SK-N-SH (cell line): Measurements from ENCODE around the gene TMX1. TPM values are rescaled to one million over a fixed set of nuclear protein-coding genes. Genes with fewer than 3 reads are reported as not detected.
A peak's percentile ranks its signal among the peaks of the same experiment; 100 is the strongest.

Experiments
- CTCF ChIA-PET: fragments of 300-600, 350-600 bp; formaldehyde crosslinking; extraction: SDS; loops from one replicate; lab custom pipeline; 2021; lab: Yijun Ruan, JAX
- POLR2A ChIA-PET: fragments of 350-600 bp; sonication (Branson Sonifier 250); formaldehyde crosslinking; extraction: SDS; loops from one replicate; lab custom pipeline; 2020; ENCODE audit warnings: antibody characterized with exemption, inconsistent platforms; lab: Yijun Ruan, JAX
- DNase-seq: peaks from one replicate; pipeline ENCODE4 v3.0.0; 2012
- H2AFZ ChIP-seq: fragments of 200-600 bp; sonication (generic); 2 replicates; pipeline ENCODE4 v1.8.1; 2016; ENCODE audit warnings: antibody characterized with exemption, mild to moderate bottlenecking, low read depth
- H3F3A ChIP-seq: fragments of 200-600 bp; sonication (generic); replicated peaks from 2 replicates; pipeline ENCODE3; 2016; ENCODE audit warnings: antibody characterized with exemption, mild to moderate bottlenecking; ENCODE audit not compliant: insufficient read depth
- H3K27ac ChIP-seq, 2 experiments: fragments of 200-500 bp in 1 of 2; fragments of 200-600 bp in 1 of 2; sonication (Bioruptor generic) in 1 of 2; sonication (generic), shearing (Covaris generic) in 1 of 2; 2 replicates each; pipeline versions ENCODE4 v1.5.1 to v1.6.1; 2014 to 2016; ENCODE audit warnings: low read depth in 2 of 2, inconsistent platforms in 1 of 2, low read length in 1 of 2, mild to moderate bottlenecking in 1 of 2, mixed read lengths in 1 of 2
- H3K27me3 ChIP-seq: fragments of 200-600 bp; sonication (generic), shearing (Covaris generic); 2 replicates; pipeline ENCODE4 v1.6.1; 2016; ENCODE audit warnings: mixed run types; ENCODE audit not compliant: insufficient read depth
- H3K36me3 ChIP-seq, 2 experiments: fragments of 200-500 bp in 1 of 2; fragments of 200-600 bp in 1 of 2; sonication (Bioruptor generic) in 1 of 2; sonication (generic) in 1 of 2; replicated peaks in 1 of 2; 2 replicates each; pipeline versions ENCODE3 to v1.5.1; 2014 to 2016; ENCODE audit warnings: low read length in 1 of 2, mild to moderate bottlenecking in 1 of 2; ENCODE audit not compliant: insufficient read depth in 2 of 2, control insufficient read depth in 1 of 2
- H3K4me1 ChIP-seq, 2 experiments: fragments of 200-500 bp in 1 of 2; fragments of 200-600 bp in 1 of 2; sonication (Bioruptor generic) in 1 of 2; sonication (generic), shearing (Covaris generic) in 1 of 2; 2 replicates each; pipeline versions ENCODE4 v1.5.1 to v1.6.1; 2014 to 2016; ENCODE audit warnings: low read depth in 1 of 2, low read length in 1 of 2, mixed run types in 1 of 2; ENCODE audit not compliant: insufficient read depth in 2 of 2, control insufficient read depth in 1 of 2
- H3K4me2 ChIP-seq: fragments of 200-600 bp; sonication (generic), shearing (Covaris generic); 2 replicates; pipeline ENCODE4 v1.6.1; 2017; ENCODE audit warnings: mixed run types
- H3K4me3 ChIP-seq, 2 experiments: fragments of 200-500 bp in 1 of 2; fragments of 200-600 bp in 1 of 2; sonication (Bioruptor generic) in 1 of 2; sonication (generic), shearing (Covaris generic) in 1 of 2; 2 replicates each; pipeline versions ENCODE4 v1.5.1 to v1.8.1; 2014 to 2016; ENCODE audit warnings: low read depth in 2 of 2, inconsistent platforms in 1 of 2, low read length in 1 of 2, mild to moderate bottlenecking in 1 of 2, mixed read lengths in 1 of 2, moderate library complexity in 1 of 2
- H3K79me2 ChIP-seq: fragments of 200-600 bp; sonication (generic); 2 replicates; pipeline ENCODE4 v1.8.1; 2017; ENCODE audit warnings: mild to moderate bottlenecking; ENCODE audit not compliant: insufficient read depth
- H3K9ac ChIP-seq: fragments of 200-600 bp; sonication (generic); 2 replicates; pipeline ENCODE4 v1.6.1; 2017; ENCODE audit warnings: mixed run types
- H3K9me2 ChIP-seq: fragments of 200-600 bp; sonication (generic); 2 replicates; pipeline ENCODE4 v1.6.1; 2017; ENCODE audit warnings: mixed run types
- H3K9me3 ChIP-seq: fragments of 200-600 bp; sonication (generic); 2 replicates; pipeline ENCODE4 v1.6.1; 2017; ENCODE audit warnings: mixed run types, mild to moderate bottlenecking, moderate library complexity
- H4K20me1 ChIP-seq: fragments of 200-600 bp; sonication (generic); 2 replicates; pipeline ENCODE4 v1.6.1; 2017; ENCODE audit warnings: mild to moderate bottlenecking, mixed run types; ENCODE audit not compliant: insufficient read depth
- CHD2 ChIP-seq: fragments of 150-350 bp; IDR thresholded peaks from 2 replicates; pipeline ENCODE4 v1.6.1; 2018; ENCODE audit warnings: low read length; ENCODE audit not compliant: partially characterized antibody
- ELF1 ChIP-seq: IDR thresholded peaks from 2 replicates; pipeline ENCODE4 v1.4.0; 2012
- FOSL2 ChIP-seq: IDR thresholded peaks from 2 replicates; pipeline ENCODE4 v1.4.0; 2012; ENCODE audit warnings: low read depth, mild to moderate bottlenecking, moderate library complexity, borderline replicate concordance
- FOXJ3 ChIP-seq: sonication (generic); formaldehyde crosslinking; IDR thresholded peaks from 2 replicates; pipeline ENCODE4 v1.5.1; 2020; ENCODE audit warnings: mild to moderate bottlenecking, missing genetic modification reagents
- FOXM1 ChIP-seq: IDR thresholded peaks from 2 replicates; pipeline ENCODE4 v1.4.0; 2012; ENCODE audit warnings: low read depth, mild to moderate bottlenecking
- GATA2 ChIP-seq: sonication (generic); formaldehyde crosslinking; IDR thresholded peaks from 2 replicates; pipeline ENCODE4 v1.5.0; 2020; ENCODE audit warnings: mild to moderate bottlenecking, missing genetic modification reagents
- IRF3 ChIP-seq: fragments of 150-350 bp; IDR thresholded peaks from 2 replicates; pipeline ENCODE4 v1.6.1; 2016; ENCODE audit warnings: mild to moderate bottlenecking, low read depth, low read length
- JUND ChIP-seq: IDR thresholded peaks from 2 replicates; pipeline ENCODE4 v1.4.0; 2012
- MXI1 ChIP-seq: IDR thresholded peaks from 2 replicates; pipeline ENCODE4 v1.6.1; 2012; ENCODE audit warnings: mild to moderate bottlenecking, low read depth, low read length, improper control_type of control experiment
- PBX3 ChIP-seq: IDR thresholded peaks from 2 replicates; pipeline ENCODE4; 2012
- RXRA ChIP-seq: IDR thresholded peaks from 2 replicates; pipeline ENCODE4 v1.4.0; 2012; ENCODE audit warnings: low read depth, mild to moderate bottlenecking, borderline replicate concordance
- SIN3A ChIP-seq: IDR thresholded peaks from 2 replicates; pipeline ENCODE4 v1.6.1; 2012; ENCODE audit warnings: low read depth, mild to moderate bottlenecking, low read length, moderate library complexity, borderline replicate concordance
- SMC3 ChIP-seq: IDR thresholded peaks from 2 replicates; pipeline ENCODE4 v1.6.1; 2012; ENCODE audit warnings: low read depth, low read length, improper control_type of control experiment
- TAF1 ChIP-seq: IDR thresholded peaks from 2 replicates; pipeline ENCODE4 v1.6.1; 2012; ENCODE audit warnings: low read depth, mild to moderate bottlenecking, low read length, moderate library complexity, borderline replicate concordance
- TEAD4 ChIP-seq: IDR thresholded peaks from 2 replicates; pipeline ENCODE4 v1.4.0; 2012; ENCODE audit warnings: mild to moderate bottlenecking, borderline replicate concordance; ENCODE audit not compliant: insufficient read depth
- USF2 ChIP-seq: fragments of 150-350 bp; IDR thresholded peaks from 2 replicates; pipeline ENCODE4 v1.6.1; 2017; ENCODE audit warnings: antibody characterized with exemption, low read length, low read depth, borderline replicate concordance
- polyA plus RNA-seq, 3 experiments: library from polyadenylated mRNA; depleted of rRNA; stranded (reverse); fragments of >200 nt; gene quantifications; 2 replicates each; pipeline ENCODE4 v1.2.3, GENCODE V29; 2012
- TF ChIP-seq, protein P1 (sequence below): fragments of 200-600 bp; sonication (generic); IDR thresholded peaks from 2 replicates; pipeline ENCODE4 v1.6.1; 2017; ENCODE audit warnings: antibody characterized with exemption, mild to moderate bottlenecking, moderate library complexity

Gene TMX1
- polyA plus RNA-seq, 1 of the 3 experiments (the other 2 are of a cell fraction): 16.1 TPM

- TF ChIP-seq IRF3 (no peak), USF2 (no peak), SIN3A (no peak), CHD2 (no peak)
- TF ChIP-seq, all 33 proteins: peak for 7
Observed at GRCh38 chr14:51283402-51284085, 43.5 kb downstream of the TMX1 start (continued).

- ChIA-PET POLR2A (no interaction called here), CTCF (interaction anchor here (0.5 to 13.8 kb wide), 57 partner anchors 9 to 848 kb away, joined by 3 to 460 read pairs (median 5); partner anchors contain the start of gene FRMD6)
- Histone ChIP-seq H3K79me2 (no peaks in the 10 kb centered on the region), H3K9ac (no peak overlapping the region), H4K20me1 (no peaks in the 10 kb centered on the region), H3K36me3 (no peaks in the 10 kb centered on the region), H3K4me3 (no peak overlapping the region), H3K9me3 (no peaks in the 10 kb centered on the region), H3K27ac (peak overlapping the region; percentile 64 to 75), H3K9me2 (no peaks in the 10 kb centered on the region), H3K4me2 (no peak overlapping the region), H2AFZ (no peak overlapping the region), H3F3A (peaks cover 6% of the 10 kb centered on the region), H3K4me1 (peaks cover 4% of the 10 kb centered on the region in 2 experiments; a peak in 3 of 4 replicates), H3K27me3 (no peaks in the 10 kb centered on the region)
- TF ChIP-seq TEAD4 (no peak), GATA2 (CRISPR knock-in tag) (no peak), RXRA (no peak), MXI1 (no peak), JUND (no peak), SMC3 (no peak), TAF1 (no peak), FOSL2 (0 out of 2 replicates have a peak, but pooled peaks have one; percentile 9), FOXM1 (no peak), USF2 (no peak), PBX3 (peak; percentile 27; the same call in 1 of the 2 replicates), IRF3 (no peak), FOXJ3 (CRISPR knock-in tag) (no peak), ELF1 (no peak)
- TF ChIP-seq, protein P1, sequence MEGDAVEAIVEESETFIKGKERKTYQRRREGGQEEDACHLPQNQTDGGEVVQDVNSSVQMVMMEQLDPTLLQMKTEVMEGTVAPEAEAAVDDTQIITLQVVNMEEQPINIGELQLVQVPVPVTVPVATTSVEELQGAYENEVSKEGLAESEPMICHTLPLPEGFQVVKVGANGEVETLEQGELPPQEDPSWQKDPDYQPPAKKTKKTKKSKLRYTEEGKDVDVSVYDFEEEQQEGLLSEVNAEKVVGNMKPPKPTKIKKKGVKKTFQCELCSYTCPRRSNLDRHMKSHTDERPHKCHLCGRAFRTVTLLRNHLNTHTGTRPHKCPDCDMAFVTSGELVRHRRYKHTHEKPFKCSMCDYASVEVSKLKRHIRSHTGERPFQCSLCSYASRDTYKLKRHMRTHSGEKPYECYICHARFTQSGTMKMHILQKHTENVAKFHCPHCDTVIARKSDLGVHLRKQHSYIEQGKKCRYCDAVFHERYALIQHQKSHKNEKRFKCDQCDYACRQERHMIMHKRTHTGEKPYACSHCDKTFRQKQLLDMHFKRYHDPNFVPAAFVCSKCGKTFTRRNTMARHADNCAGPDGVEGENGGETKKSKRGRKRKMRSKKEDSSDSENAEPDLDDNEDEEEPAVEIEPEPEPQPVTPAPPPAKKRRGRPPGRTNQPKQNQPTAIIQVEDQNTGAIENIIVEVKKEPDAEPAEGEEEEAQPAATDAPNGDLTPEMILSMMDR: no peak
- DNase-seq: no peak
Observed at GRCh38 chr14:51284241-51284640, 44.2 kb downstream of the TMX1 start.
